ENCODE data around the gene NRGN.

- TF ChIP-seq POLR2A (IDR thresholded peaks at IDR 0.05) (peak in 1 of 2 donors; percentile 50), CTCF (IDR thresholded peaks at IDR 0.05) (no peak)
These were observed at the start of gene NRGN for GRCh38 chr11:124739479-124740276.
